Stomach (tissue), 9 donors: ENCODE data around the gene SUCLG2. TPM values are rescaled to one million over a fixed set of nuclear protein-coding genes. Genes with fewer than 3 reads are reported as not detected.

Source experiments
- DNase-seq, 2 donors: peaks; one replicate each; pipeline versions ENCODE4 v3.0.0 to v3.0.0-alpha.2; 2013 to 2019
- H3K27ac ChIP-seq, 5 donors: fragments of 200-600 bp in 4 of 5; sonication (generic) in 4 of 5; one replicate each; pipeline ENCODE4 v1.5.1; 2013 to 2019; ENCODE audit warnings: mild to moderate bottlenecking in 1 of 5, moderate library complexity in 1 of 5
- H3K27me3 ChIP-seq, 3 donors: fragments of 200-600 bp; sonication (generic); one replicate each; pipeline ENCODE4 v1.5.1; 2017 to 2019; ENCODE audit warnings: mixed run types in 1 of 3
- H3K36me3 ChIP-seq, 4 donors: fragments of 200-600 bp; sonication (generic); 1 replicate in 3 of 4; 2 replicates in 1 of 4; pipeline ENCODE4 v1.5.1; 2016 to 2019
- H3K4me1 ChIP-seq, 4 donors: fragments of 200-600 bp; sonication (generic); one replicate each; pipeline ENCODE4 v1.5.1; 2016 to 2019
- H3K4me3 ChIP-seq, 4 donors: fragments of 200-600 bp; sonication (generic) in 3 of 4; one replicate each; pipeline ENCODE4 v1.5.1; 2016 to 2019; ENCODE audit warnings: mild to moderate bottlenecking in 1 of 4
- H3K9me3 ChIP-seq, 4 donors: fragments of 200-600 bp; sonication (generic); one replicate each; pipeline ENCODE4 v1.5.1; 2016 to 2019
- CTCF ChIP-seq, 7 experiments: fragments of 450-650 bp in 4 of 7; fragments of 200-600 bp in 3 of 7; sonication (generic) in 3 of 7; IDR thresholded peaks; one replicate each; pipeline ENCODE4 v1.5.1; 2016 to 2019; ENCODE audit warnings: antibody characterized with exemption in 7 of 7, control low read depth in 2 of 7, mild to moderate bottlenecking in 1 of 7
- EP300 ChIP-seq: sonication (generic); formaldehyde crosslinking; IDR thresholded peaks from one replicate; pipeline ENCODE4 v1.6.1; 2017; ENCODE audit warnings: antibody characterized with exemption
- POLR2A ChIP-seq, 4 donors: fragments of 450-650 bp; IDR thresholded peaks; one replicate each; pipeline ENCODE4 v1.6.1; 2016; ENCODE audit warnings: antibody characterized with exemption in 4 of 4, control low read depth in 2 of 4, mild to moderate bottlenecking in 1 of 4, moderate library complexity in 1 of 4
- POLR2AphosphoS5 ChIP-seq, 3 donors: sonication (generic); formaldehyde crosslinking; IDR thresholded peaks; one replicate each; pipeline ENCODE4 v1.6.1; 2016; ENCODE audit warnings: antibody characterized with exemption in 3 of 3
- WGBS, 5 donors: extraction: QIAGEN DNeasy Blood & Tissue Kit in 3 of 5; methylation state at CpG; one replicate each; pipeline versions ENCODE4 v1.1.5 to v1.1.7; 2013 to 2018; 5-methylcytosine and 5-hydroxymethylcytosine counted together
- intact Hi-C: fragments of 100-400 bp; cut with DNase I; formaldehyde crosslinking; loops from one replicate; pipeline ENCODE4 v1.15.1; 2023; ENCODE audit warnings: low total_unique reads
- polyA plus RNA-seq, 3 donors: library from polyadenylated mRNA; stranded (reverse); fragments of 200-250 nt; gene quantifications; one replicate each; pipeline ENCODE4 v1.2.3, GENCODE V29; 2013
- total RNA-seq, 5 donors: library from RNA; depleted of rRNA; stranded (reverse); fragments of >200 nt; gene quantifications; one replicate each; pipeline versions ENCODE4 v1.1.0 to v1.2.3, GENCODE V29; 2014 to 2016
- donor health status: healthy with polysubstance abuse.
- donor health status: Bipolar disorder and iron deficiency.
- donor health status: healthy.

SUCLG2 gene
- total and polyA plus RNA-seq, 8 donors, result 30.9 to 174 (median 74.9) TPM

- H3K36me3 ChIP-seq, result peaks cover 9 to 46% (median 44%) of the 10 kb centered on the region in 4 donors
- no peaks in the 10 kb centered on the region for H3K27me3 ChIP-seq
- no peak overlapping the region for H3K27ac ChIP-seq
- WGBS, 5 donors, result 73 to 96% (median 90%) methylated on average over 1 of the region's 1 CpG
- no peak for DNase-seq
- peaks cover 0 to 6% (median 3%) of the 10 kb centered on the region in 4 donors for H3K4me1 ChIP-seq
- intact Hi-C loops, result no loop called here
- H3K4me3 ChIP-seq, result no peak overlapping the region
- no peaks in the 10 kb centered on the region for H3K9me3 ChIP-seq
- TF ChIP-seq POLR2AphosphoS5 (IDR thresholded peaks at IDR 0.05) (no peak), POLR2A (IDR thresholded peaks at IDR 0.05) (no peak), CTCF (IDR thresholded peaks at IDR 0.05) (no peak), EP300 (no peak)
These were observed 44.0 kb downstream of the SUCLG2 start for GRCh38 chr3:67610458-67610857.

DNA sequence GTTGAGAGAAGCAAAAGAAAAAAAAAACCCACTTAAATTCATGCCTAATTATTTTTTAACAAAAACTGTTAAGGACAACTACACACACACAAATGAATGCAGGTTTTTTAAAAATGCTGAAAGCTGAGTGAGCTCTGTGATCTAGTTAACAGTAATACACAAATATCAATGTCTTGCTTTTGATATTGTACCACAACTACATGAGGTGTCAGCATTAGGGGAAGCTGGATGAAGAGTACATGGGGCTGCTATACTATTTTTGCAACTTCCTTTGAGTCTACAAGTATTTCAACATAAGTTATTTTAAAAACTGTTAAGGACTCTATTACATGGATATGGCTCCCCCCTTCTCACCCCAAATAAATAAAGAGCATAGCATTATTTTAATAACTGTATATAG is 44.7 kb downstream of the SUCLG2 start:
- peaks cover 9 to 53% (median 50%) of the 10 kb centered on the region in 4 donors for H3K36me3 ChIP-seq
- no peak overlapping the region for H3K4me3 ChIP-seq
- H3K4me1 ChIP-seq, result peaks cover 0 to 6% (median 3%) of the 10 kb centered on the region in 4 donors
- no peak overlapping the region for H3K27ac ChIP-seq
- intact Hi-C loops, result no loop called here
- no peaks in the 10 kb centered on the region for H3K9me3 ChIP-seq
- no peak for TF ChIP-seq POLR2AphosphoS5 (IDR thresholded peaks at IDR 0.05)
- no peak for TF ChIP-seq CTCF (IDR thresholded peaks at IDR 0.05)
- TF ChIP-seq EP300, result no peak
- no peak for TF ChIP-seq POLR2A (IDR thresholded peaks at IDR 0.05)
- H3K27me3 ChIP-seq, result no peaks in the 10 kb centered on the region
- DNase-seq, result no peak

DNA sequence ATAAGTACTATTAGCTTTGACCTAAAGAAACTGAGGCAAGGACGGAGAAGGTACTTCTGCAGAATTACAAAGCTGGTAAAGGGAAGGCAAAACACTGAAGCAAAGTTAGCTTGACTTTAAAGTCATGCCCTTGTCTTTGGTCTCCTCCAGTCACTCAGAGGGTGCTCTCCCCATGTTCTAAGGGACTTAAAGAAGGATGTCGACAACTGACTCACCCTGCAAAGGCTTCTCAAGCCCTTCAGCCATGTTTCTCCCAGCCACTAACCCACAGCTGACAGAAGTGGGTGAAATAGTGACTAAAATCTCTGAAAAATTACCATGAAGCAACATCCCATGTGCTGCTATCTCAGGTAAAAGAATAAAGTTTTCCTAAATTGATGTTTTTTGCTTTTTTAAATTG is 46.4 kb downstream of the SUCLG2 start:
- H3K4me3 ChIP-seq, result no peak overlapping the region
- peaks cover 0 to 12% (median 6%) of the 10 kb centered on the region in 4 donors for H3K4me1 ChIP-seq
- 92 to 98% (median 93%) methylated on average over 2 of the region's 2 CpGs for WGBS, 5 donors
- DNase-seq, result no peak
- TF ChIP-seq POLR2A (IDR thresholded peaks at IDR 0.05), result no peak
- TF ChIP-seq EP300, result no peak
- TF ChIP-seq POLR2AphosphoS5 (IDR thresholded peaks at IDR 0.05), result no peak
- no peak for TF ChIP-seq CTCF (IDR thresholded peaks at IDR 0.05)
- intact Hi-C loops, result no loop called here
- H3K27ac ChIP-seq, result no peak overlapping the region
- H3K27me3 ChIP-seq, result no peaks in the 10 kb centered on the region
- peaks cover 9 to 59% (median 53%) of the 10 kb centered on the region in 4 donors for H3K36me3 ChIP-seq
- no peaks in the 10 kb centered on the region for H3K9me3 ChIP-seq

- TF ChIP-seq POLR2A (IDR thresholded peaks at IDR 0.05) (no peak), POLR2AphosphoS5 (IDR thresholded peaks at IDR 0.05) (no peak), EP300 (no peak), CTCF (IDR thresholded peaks at IDR 0.05) (no peak)
- Histone ChIP-seq H3K36me3 (peaks cover 9 to 55% (median 51%) of the 10 kb centered on the region in 4 donors), H3K27me3 (no peaks in the 10 kb centered on the region), H3K27ac (no peak overlapping the region), H3K4me3 (no peak overlapping the region), H3K4me1 (peaks cover 0 to 29% (median 15%) of the 10 kb centered on the region in 4 donors), H3K9me3 (no peaks in the 10 kb centered on the region)
- WGBS, 5 donors, result 47 to 67% (median 59%) methylated on average over 1 of the region's 1 CpG
- intact Hi-C loops, result no loop called here
- DNase-seq, result no peak
These were observed 49.0 kb downstream of the SUCLG2 start for GRCh38 chr3:67605377-67605776.
